ENCODE data around the gene TSEN2. TPM values are rescaled to one million over a fixed set of nuclear protein-coding genes. Genes with fewer than 3 reads are reported as not detected.

The TSEN2 gene
- total RNA-seq, 1 experiment from 2014 or later, result 29.9 TPM

DNA sequence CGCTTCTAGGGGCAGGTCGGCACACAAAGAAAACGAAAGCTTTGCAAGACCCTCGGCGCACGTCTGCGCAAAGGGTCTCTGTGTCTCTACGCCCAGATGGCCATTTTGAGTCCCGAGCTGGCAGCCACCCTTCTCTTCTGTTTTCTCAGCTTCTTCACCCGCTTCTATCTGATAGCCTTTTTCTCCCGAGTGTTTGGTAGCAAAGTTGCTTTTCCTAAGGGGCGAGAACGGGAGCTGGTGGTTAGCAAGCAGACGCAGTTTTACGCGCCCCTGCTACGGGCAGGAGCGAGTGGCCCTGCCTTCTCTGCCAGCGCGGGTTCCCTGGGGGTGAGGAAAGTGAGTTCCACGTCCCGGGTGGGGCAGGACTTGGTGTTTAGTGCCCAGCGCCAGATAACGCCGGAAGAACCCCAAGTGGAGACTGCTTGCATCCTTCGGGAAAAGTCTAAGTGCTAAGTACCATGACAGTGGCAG lies 69.7 kb downstream of the TSEN2 start:
- DNase-seq (ENCODE audit: low spot score), result peak; percentile 46

- no peak for DNase-seq (ENCODE audit: low spot score)
These were observed 72.0 kb downstream of the TSEN2 start for GRCh38 chr3:12556314-12556689.

- peak; percentile 80 for DNase-seq (ENCODE audit: low spot score)
These were observed 72.6 kb downstream of the TSEN2 start, which contains the start of gene MKRN2 for GRCh38 chr3:12556690-12557472. Gene MKRN2, plus strand, starts transcription at chr3:12557087. Its CDS starts 64 bp downstream, at chr3:12557151.

GRCh38 chr3:12557473-12558100 lies 73.3 kb downstream of the TSEN2 start:
- DNase-seq (ENCODE audit: low spot score), result peak; percentile 20

GRCh38 chr3:12558706-12559105 lies 74.4 kb downstream of the TSEN2 start:
- DNase-seq (ENCODE audit: low spot score), result no peak

- no peak for DNase-seq (ENCODE audit: low spot score)
These were observed 75.2 kb downstream of the TSEN2 start for GRCh38 chr3:12559520-12559919.

DNA sequence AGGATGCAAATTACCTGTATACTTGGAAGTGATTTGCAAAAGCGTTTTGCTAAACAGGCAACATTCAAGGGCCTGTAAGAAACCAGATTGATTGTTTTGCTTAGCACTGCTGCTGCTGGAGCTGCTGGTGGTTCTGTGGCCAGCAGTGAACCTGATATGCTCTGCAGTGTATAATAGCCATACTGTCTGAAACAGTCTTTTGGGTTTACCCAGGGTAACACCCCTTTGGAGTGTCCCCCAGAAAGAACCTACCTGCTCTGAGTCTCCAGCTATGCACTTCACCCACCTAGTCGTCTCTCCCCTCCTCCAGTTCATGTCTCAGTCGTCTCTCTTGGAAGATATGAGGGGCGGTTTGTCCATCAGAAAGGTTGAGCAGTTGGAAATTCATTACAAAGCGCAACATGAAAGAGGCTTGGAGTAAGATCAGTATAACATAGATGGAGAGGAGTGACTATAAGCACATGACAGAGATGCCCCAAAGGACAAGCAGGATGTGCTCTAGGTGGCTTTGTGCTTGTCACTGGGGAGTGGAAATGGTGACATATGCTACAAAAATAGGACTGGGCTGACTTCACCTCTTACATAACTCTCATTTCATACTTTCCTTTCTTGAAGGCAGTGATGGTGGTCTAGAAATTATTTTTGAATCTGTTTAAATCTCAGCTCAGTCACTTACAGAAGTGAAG lies 76.4 kb downstream of the TSEN2 start:
- no peak for DNase-seq (ENCODE audit: low spot score)

DNA sequence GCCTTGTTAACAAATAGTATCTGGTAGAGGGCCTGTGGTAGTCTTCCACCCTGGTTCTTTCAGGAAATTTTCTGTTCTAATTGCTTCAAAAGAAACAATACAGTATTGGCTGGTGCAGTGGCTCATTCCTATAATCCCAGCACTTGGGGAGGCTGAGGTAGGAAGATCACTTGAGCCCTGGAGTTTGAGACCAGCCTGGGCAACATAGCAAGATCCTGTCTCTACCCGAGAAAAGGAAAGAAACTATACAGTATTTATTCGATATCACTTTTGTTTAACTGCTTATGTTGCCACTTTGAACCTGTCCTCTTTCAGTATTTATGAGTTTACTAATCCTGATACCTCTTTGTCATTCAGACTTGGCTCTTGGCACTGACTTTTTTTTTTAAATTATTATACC lies 77.1 kb downstream of the TSEN2 start:
- no peak for DNase-seq (ENCODE audit: low spot score)

GRCh38 chr3:12562451-12562850 lies 78.2 kb downstream of the TSEN2 start:
- DNase-seq (ENCODE audit: low spot score), result no peak

GRCh38 chr3:12566976-12567375 lies 82.7 kb downstream of the TSEN2 start:
- DNase-seq (ENCODE audit: low spot score), result no peak

DNA sequence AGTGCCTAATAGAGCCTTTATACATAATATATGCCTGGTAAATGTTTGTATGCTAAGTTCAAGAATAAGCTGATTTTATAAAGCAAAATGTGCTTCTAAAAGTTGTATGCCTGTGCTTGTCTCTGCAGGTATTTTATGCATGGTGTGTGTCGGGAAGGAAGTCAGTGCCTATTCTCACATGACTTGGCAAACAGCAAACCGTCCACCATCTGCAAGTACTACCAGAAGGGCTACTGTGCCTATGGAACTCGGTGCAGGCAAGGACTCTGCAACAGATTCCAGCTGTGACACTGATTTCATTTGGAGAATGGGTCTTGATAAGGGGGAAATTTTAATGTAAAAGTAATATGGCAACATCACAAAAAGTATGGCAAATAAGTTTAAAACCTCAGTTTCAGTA lies 84.5 kb downstream of the TSEN2 start:
- no peak for DNase-seq (ENCODE audit: low spot score)

DNA sequence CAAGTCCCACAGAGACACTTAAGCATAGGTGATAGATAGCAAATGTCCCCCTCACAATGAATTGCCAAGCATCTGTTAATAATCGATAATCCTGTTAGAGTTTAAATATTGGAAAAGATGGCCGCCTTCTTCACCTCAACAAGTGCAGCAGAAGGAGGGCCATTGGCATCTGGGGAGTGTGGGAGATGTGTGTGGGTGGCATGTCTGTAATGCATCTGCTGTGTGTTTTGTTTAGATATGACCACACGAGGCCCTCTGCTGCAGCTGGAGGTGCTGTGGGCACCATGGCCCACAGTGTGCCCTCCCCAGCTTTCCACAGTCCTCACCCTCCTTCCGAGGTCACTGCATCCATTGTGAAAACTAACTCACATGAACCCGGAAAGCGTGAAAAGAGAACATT lies 85.6 kb downstream of the TSEN2 start:
- no peak for DNase-seq (ENCODE audit: low spot score)

DNA sequence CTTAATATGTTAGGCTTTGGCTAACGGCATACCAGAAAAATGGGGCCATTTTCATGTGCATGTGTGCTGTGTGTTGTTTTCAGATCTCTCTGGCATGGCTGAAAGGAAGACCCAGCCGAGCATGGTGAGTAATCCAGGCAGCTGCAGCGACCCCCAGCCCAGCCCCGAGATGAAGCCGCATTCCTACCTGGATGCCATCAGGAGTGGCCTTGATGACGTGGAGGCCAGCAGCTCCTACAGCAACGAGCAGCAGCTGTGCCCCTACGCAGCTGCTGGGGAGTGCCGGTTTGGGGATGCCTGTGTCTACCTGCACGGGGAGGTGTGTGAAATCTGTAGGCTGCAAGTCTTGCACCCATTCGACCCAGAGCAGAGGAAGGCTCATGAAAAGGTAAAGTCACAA lies 87.7 kb downstream of the TSEN2 start:
- no peak for DNase-seq (ENCODE audit: low spot score)

GRCh38 chr3:12574131-12574530 lies 89.9 kb downstream of the TSEN2 start:
- DNase-seq (ENCODE audit: low spot score), result no peak

DNA sequence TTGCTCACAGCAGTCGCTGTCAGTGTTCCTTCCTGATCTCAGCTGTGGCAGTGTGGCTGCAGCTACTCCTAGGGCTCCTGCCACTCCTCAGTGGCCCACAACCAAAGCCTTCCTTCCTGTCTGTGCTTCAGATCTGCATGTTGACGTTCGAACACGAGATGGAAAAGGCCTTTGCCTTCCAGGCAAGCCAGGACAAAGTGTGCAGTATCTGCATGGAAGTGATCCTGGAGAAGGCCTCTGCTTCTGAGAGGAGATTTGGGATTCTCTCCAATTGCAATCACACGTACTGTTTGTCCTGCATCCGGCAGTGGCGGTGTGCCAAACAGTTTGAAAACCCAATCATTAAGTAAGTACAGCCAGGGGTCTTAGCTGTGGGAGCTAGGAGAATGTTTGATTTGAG lies 90.4 kb downstream of the TSEN2 start:
- no peak for DNase-seq (ENCODE audit: low spot score)

GRCh38 chr3:12577379-12577778 lies 93.1 kb downstream of the TSEN2 start:
- no peak for DNase-seq (ENCODE audit: low spot score)

- DNase-seq (ENCODE audit: low spot score), result no peak
These were observed 94.5 kb downstream of the TSEN2 start for GRCh38 chr3:12578742-12579141.

DNA sequence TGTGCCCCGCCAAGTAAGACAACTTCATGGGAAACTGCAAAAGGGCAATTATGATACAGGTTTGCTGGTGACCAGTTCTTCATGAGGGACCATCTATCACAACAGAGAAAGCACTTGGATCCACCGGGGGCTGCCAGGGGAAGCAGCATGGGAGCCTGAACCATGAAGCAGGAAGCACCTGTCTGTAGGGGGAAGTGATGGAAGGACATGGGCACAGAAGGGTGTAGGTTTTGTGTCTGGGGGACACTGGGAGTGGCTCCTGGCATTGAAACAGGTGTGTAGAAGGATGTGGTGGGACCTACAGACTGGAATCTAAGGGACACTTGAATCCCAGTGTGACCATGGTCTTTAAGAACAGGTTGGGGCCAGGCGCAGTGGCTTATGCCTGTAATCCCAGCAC lies 95.2 kb downstream of the TSEN2 start:
- DNase-seq (ENCODE audit: low spot score), result no peak

- peak; percentile 26 for DNase-seq (ENCODE audit: low spot score)
These were observed 95.6 kb downstream of the TSEN2 start for GRCh38 chr3:12579905-12580304.

- no peak for DNase-seq (ENCODE audit: low spot score)
These were observed 98.5 kb downstream of the TSEN2 start for GRCh38 chr3:12582730-12583129.

All from A172 (cell line).